A549 (cell line): Measurements from ENCODE around the gene ZNF423. TPM values are rescaled to one million over a fixed set of nuclear protein-coding genes. Genes with fewer than 3 reads are reported as not detected.

Source experiments
- ATAC-seq, 2 experiments: fragments of 200-7000 bp in 1 of 2; fragments of >200 bp in 1 of 2; cut with Nextera tagmentation in 1 of 2; cut with Tn5 transposase in 1 of 2; 3 replicates each; pipeline versions ENCODE4 v1.8.0 to v1.9.1; 2018 to 2020; ENCODE audit warnings: mild to moderate bottlenecking in 1 of 2, moderate library complexity in 1 of 2
- CTCF ChIA-PET: fragments of 300-600 bp; sonication (Branson Sonifier 250); formaldehyde crosslinking; extraction: SDS; loops from one replicate; lab custom pipeline; 2021; ENCODE audit warnings: antibody characterized with exemption, inconsistent platforms; lab: Yijun Ruan, JAX
- POLR2A ChIA-PET: fragments of 350-600 bp; formaldehyde crosslinking; extraction: SDS; loops from one replicate; lab custom pipeline; 2021; ENCODE audit warnings: antibody characterized with exemption, inconsistent platforms; lab: Yijun Ruan, JAX
- DNase-seq, 2 experiments: peaks; one replicate each; pipeline versions ENCODE4 v3.0.0 to v3.0.0-alpha.2; 2011 to 2016; ENCODE audit warnings: low read depth in 1 of 2, low spot score in 1 of 2
- FAIRE-seq: peaks from 2 replicates; lab custom pipeline; 2011; peaks lifted over from hg19 to GRCh38; lab: Jason Lieb, UNC
- H3K27ac ChIP-seq, 2 experiments: fragments of >200 bp; sonication (Bioruptor Twin); formaldehyde crosslinking; 3 replicates each; pipeline ENCODE4 v1.5.1; 2016 to 2017
- H3K4me1 ChIP-seq: fragments of >200 bp; sonication (Bioruptor Twin); formaldehyde crosslinking; 3 replicates; pipeline ENCODE4 v1.6.1; 2016
- H3K4me2 ChIP-seq: fragments of >200 bp; sonication (Bioruptor Twin); formaldehyde crosslinking; 3 replicates; pipeline ENCODE4 v1.6.1; 2016
- H3K4me3 ChIP-seq: fragments of >200 bp; sonication (Bioruptor Twin); formaldehyde crosslinking; 3 replicates; pipeline ENCODE4 v1.5.1; 2016
- H3K9me3 ChIP-seq: fragments of >200 bp; sonication (Bioruptor Twin); formaldehyde crosslinking; 3 replicates; pipeline ENCODE4 v1.6.1; 2016
- ATOH8 ChIP-seq: fragments of 250-450 bp; sonication (Bioruptor Pico); IDR thresholded peaks from 2 replicates; pipeline ENCODE4 v1.5.0; 2020; ENCODE audit warnings: low read depth, mild to moderate bottlenecking, moderate library complexity
- CBX2 ChIP-seq: fragments of 200-600 bp; sonication (generic); IDR thresholded peaks from 2 replicates; pipeline ENCODE4 v1.6.1; 2016; ENCODE audit warnings: low read depth, mild to moderate bottlenecking, borderline replicate concordance
- CBX8 ChIP-seq: fragments of 200-600 bp; sonication (generic); IDR thresholded peaks from 2 replicates; pipeline ENCODE4 v1.6.1; 2016
- EP300 ChIP-seq, 2 experiments: fragments of >200 bp; sonication (Bioruptor Twin); formaldehyde crosslinking; IDR thresholded peaks; 2 replicates in 1 of 2; 3 replicates in 1 of 2; pipeline ENCODE4 v1.6.1; 2016 to 2017
- ESRRA ChIP-seq: fragments of 150-350 bp; IDR thresholded peaks from 2 replicates; pipeline ENCODE4 v1.6.1; 2014; ENCODE audit warnings: mild to moderate bottlenecking, low read length, borderline replicate concordance
- FOSL2 ChIP-seq, 2 experiments: fragments of 450-650 bp in 1 of 2; fragments of >200 bp in 1 of 2; sonication (Bioruptor Twin) in 1 of 2; formaldehyde crosslinking; IDR thresholded peaks; 2 replicates each; pipeline versions ENCODE4 v1.5.0 to v1.6.1; 2016 to 2020; ENCODE audit warnings: mild to moderate bottlenecking in 1 of 2, moderate library complexity in 1 of 2
- MAFK ChIP-seq: fragments of 450-650 bp; IDR thresholded peaks from 2 replicates; pipeline ENCODE4 v1.6.1; 2014; ENCODE audit not compliant: partially characterized antibody
- NPAS2 ChIP-seq: fragments of 250-450 bp; sonication (Bioruptor Pico); IDR thresholded peaks from 2 replicates; pipeline ENCODE4 v1.8.0; 2022; ENCODE audit warnings: mild to moderate bottlenecking, moderate library complexity, borderline replicate concordance
- NR3C1 ChIP-seq: fragments of >200 bp; sonication (Bioruptor Twin); formaldehyde crosslinking; IDR thresholded peaks from 3 replicates; pipeline ENCODE4 v1.6.1; 2017
- PBX3 ChIP-seq: IDR thresholded peaks from 2 replicates; pipeline ENCODE4 v1.6.1; 2012
- POLR2A ChIP-seq: IDR thresholded peaks from 2 replicates; pipeline ENCODE4 v1.6.1; 2012; ENCODE audit warnings: mild to moderate bottlenecking, low read length
- RARB ChIP-seq: fragments of 250-450 bp; sonication (Bioruptor Pico); IDR thresholded peaks from 2 replicates; pipeline ENCODE4 v1.8.0; 2021; ENCODE audit warnings: mild to moderate bottlenecking, moderate library complexity
- RNF2 ChIP-seq: fragments of 200-600 bp; sonication (generic); IDR thresholded peaks from 2 replicates; pipeline ENCODE4 v1.6.1; 2016; ENCODE audit warnings: low read depth, mild to moderate bottlenecking, antibody characterized with exemption, moderate library complexity, borderline replicate concordance
- SMC3 ChIP-seq: fragments of >200 bp; sonication (Bioruptor Twin); formaldehyde crosslinking; IDR thresholded peaks from 3 replicates; pipeline ENCODE4 v1.6.1; 2018; ENCODE audit warnings: inconsistent platforms
- SREBF2 ChIP-seq: fragments of 450-650 bp; IDR thresholded peaks from 2 replicates; pipeline ENCODE4 v1.6.1; 2014; ENCODE audit warnings: mild to moderate bottlenecking, moderate library complexity
- TP53 ChIP-seq: fragments of 250-450 bp; sonication (Bioruptor Pico); IDR thresholded peaks from 2 replicates; pipeline ENCODE4 v1.5.0; 2021; ENCODE audit warnings: mild to moderate bottlenecking, moderate library complexity
- ZFP36 ChIP-seq: fragments of 450-650 bp; IDR thresholded peaks from 2 replicates; pipeline ENCODE4 v1.6.1; 2014; ENCODE audit warnings: borderline replicate concordance; ENCODE audit not compliant: partially characterized antibody
- ZNF302 ChIP-seq: fragments of 250-450 bp; sonication (Bioruptor Pico); IDR thresholded peaks from 2 replicates; pipeline ENCODE4 v1.9.0; 2021; ENCODE audit warnings: inconsistent platforms, mild to moderate bottlenecking, moderate library complexity
- WGBS: methylation state at CpG from one replicate; pipeline ENCODE4 v1.1.6; 2017; ENCODE audit errors: missing lambda C conversion rate; 5-methylcytosine and 5-hydroxymethylcytosine counted together
- polyA plus RNA-seq, 4 experiments: library from polyadenylated mRNA; depleted of rRNA in 3 of 4; stranded (reverse); fragments of >200 nt; fragmentation: RNase III in 1 of 4; extraction: RNeasy Plus Mini Kit Qiagen cat#74134 plus additional on column Dnase treatment in 1 of 4; gene quantifications; 2 replicates in 3 of 4; 3 replicates in 1 of 4; pipeline ENCODE4 v1.2.3, GENCODE V29; 2011 to 2017
- TF ChIP-seq, protein P1 (sequence below): fragments of 200-600 bp; sonication (generic); IDR thresholded peaks from 2 replicates; pipeline ENCODE4 v1.6.1; 2016; ENCODE audit warnings: antibody characterized with exemption, mild to moderate bottlenecking, moderate library complexity
- TF ChIP-seq, protein P2 (sequence below): IDR thresholded peaks from 2 replicates; pipeline ENCODE4 v1.6.1; 2012; ENCODE audit warnings: low read depth, borderline replicate concordance

Gene ZNF423
- polyA plus RNA-seq, 2 of the 4 experiments (the other 2 are of a cell fraction) = 0.04 to 0.10 TPM

GRCh38 chr16:49816875-49817274 lies 39.0 kb downstream of the ZNF423 start:
- Histone ChIP-seq H3K4me3 (no peak overlapping the region), H3K4me1 (no peaks in the 10 kb centered on the region), H3K27ac (no peak overlapping the region), H3K9me3 (no peaks in the 10 kb centered on the region)
- 26% methylated on average over 8 of the region's 8 CpGs for WGBS
- FAIRE-seq = no peak
- no peak for DNase-seq
- TF ChIP-seq SREBF2 (no peak), NPAS2 (CRISPR knock-in tag) (no peak), EP300 (IDR thresholded peaks at IDR 0.05) (no peak), FOSL2 (IDR thresholded peaks at IDR 0.05) (no peak), FOSL2 (CRISPR knock-in tag; IDR thresholded peaks at IDR 0.05) (no peak), ESRRA (no peak), MAFK (no peak), CBX8 (no peak), ZNF302 (CRISPR knock-in tag) (no peak), SMC3 (no peak), RARB (CRISPR knock-in tag) (no peak), CBX2 (no peak), PBX3 (no peak), ATOH8 (CRISPR knock-in tag) (no peak), POLR2A (no peak)
- TF ChIP-seq, protein P1, sequence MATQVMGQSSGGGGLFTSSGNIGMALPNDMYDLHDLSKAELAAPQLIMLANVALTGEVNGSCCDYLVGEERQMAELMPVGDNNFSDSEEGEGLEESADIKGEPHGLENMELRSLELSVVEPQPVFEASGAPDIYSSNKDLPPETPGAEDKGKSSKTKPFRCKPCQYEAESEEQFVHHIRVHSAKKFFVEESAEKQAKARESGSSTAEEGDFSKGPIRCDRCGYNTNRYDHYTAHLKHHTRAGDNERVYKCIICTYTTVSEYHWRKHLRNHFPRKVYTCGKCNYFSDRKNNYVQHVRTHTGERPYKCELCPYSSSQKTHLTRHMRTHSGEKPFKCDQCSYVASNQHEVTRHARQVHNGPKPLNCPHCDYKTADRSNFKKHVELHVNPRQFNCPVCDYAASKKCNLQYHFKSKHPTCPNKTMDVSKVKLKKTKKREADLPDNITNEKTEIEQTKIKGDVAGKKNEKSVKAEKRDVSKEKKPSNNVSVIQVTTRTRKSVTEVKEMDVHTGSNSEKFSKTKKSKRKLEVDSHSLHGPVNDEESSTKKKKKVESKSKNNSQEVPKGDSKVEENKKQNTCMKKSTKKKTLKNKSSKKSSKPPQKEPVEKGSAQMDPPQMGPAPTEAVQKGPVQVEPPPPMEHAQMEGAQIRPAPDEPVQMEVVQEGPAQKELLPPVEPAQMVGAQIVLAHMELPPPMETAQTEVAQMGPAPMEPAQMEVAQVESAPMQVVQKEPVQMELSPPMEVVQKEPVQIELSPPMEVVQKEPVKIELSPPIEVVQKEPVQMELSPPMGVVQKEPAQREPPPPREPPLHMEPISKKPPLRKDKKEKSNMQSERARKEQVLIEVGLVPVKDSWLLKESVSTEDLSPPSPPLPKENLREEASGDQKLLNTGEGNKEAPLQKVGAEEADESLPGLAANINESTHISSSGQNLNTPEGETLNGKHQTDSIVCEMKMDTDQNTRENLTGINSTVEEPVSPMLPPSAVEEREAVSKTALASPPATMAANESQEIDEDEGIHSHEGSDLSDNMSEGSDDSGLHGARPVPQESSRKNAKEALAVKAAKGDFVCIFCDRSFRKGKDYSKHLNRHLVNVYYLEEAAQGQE = no peak
- TF ChIP-seq, protein P2, sequence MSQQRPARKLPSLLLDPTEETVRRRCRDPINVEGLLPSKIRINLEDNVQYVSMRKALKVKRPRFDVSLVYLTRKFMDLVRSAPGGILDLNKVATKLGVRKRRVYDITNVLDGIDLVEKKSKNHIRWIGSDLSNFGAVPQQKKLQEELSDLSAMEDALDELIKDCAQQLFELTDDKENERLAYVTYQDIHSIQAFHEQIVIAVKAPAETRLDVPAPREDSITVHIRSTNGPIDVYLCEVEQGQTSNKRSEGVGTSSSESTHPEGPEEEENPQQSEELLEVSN = no peak
- TF ChIP-seq, all 56 proteins: peak for 0
- POLR2A ChIA-PET = no interaction called here
- no peak overlapping the region for H3K4me2 ChIP-seq
- CTCF ChIA-PET = interaction anchor here (0.8 kb wide), 1 partner anchor 18 kb away, joined by 3 read pairs; no protein-coding TSS in a partner anchor
- ATAC-seq = no peak

- WGBS = 58% methylated on average over 7 of the region's 13 CpGs
- Histone ChIP-seq H3K4me2 (no peak overlapping the region), H3K4me3 (no peak overlapping the region), H3K27ac (no peak overlapping the region), H3K4me1 (no peaks in the 10 kb centered on the region), H3K9me3 (no peaks in the 10 kb centered on the region)
- no peak for TF ChIP-seq RNF2
- peak; percentile 16 for TF ChIP-seq ZFP36
- no peak for TF ChIP-seq TP53
- no peak for TF ChIP-seq NR3C1
- ATAC-seq (no peak), FAIRE-seq (no peak), DNase-seq (no peak)
- ChIA-PET POLR2A (no interaction called here), CTCF (interaction anchor here (0.6 kb wide), 1 partner anchor 29 kb away, joined by 3 read pairs; no protein-coding TSS in a partner anchor)
These were observed 44.1 kb downstream of the ZNF423 start for GRCh38 chr16:49811644-49812334.
